C4-2B (cell line): ENCODE results near the gene CARD10.

ENCODE experiments used
- CTCF ChIP-seq: fragments of 450-650 bp; conservative IDR thresholded peaks from 2 replicates; pipeline ENCODE4 v1.5.1; 2017; ENCODE audit warnings: mild to moderate bottlenecking
- ZFX ChIP-seq: fragments of 450-650 bp; IDR thresholded peaks from 2 replicates; pipeline ENCODE4 v1.6.1; 2017

GRCh38 chr22:37562049-37562875 is 43.0 kb upstream of the CARD10 start:
- TF ChIP-seq CTCF (peak; percentile 52), ZFX (no peak)
